IMR-90 (cell line): ENCODE measurements around the gene TMEM184C. TPM values are rescaled to one million over a fixed set of nuclear protein-coding genes. Genes with fewer than 3 reads are reported as not detected.

Experiments
- ATAC-seq: fragments of 200-7000 bp; cut with Tn5 transposase; 2 replicates; pipeline ENCODE4 v1.9.1; 2020; ENCODE audit warnings: low read depth, mild to moderate bottlenecking, moderate library complexity
- BruUV-seq: library from RNA; stranded (reverse); fragments of 400-500 nt; replicated peaks from 2 replicates; lab custom pipeline; 2021; lab: Mats Ljungman, UMichigan
- CTCF ChIA-PET: fragments of 300-600 bp; formaldehyde crosslinking; extraction: SDS; loops from one replicate; lab custom pipeline; 2021; ENCODE audit warnings: antibody characterized with exemption; lab: Yijun Ruan, JAX
- POLR2A ChIA-PET: fragments of 300-600 bp; sonication (Branson Sonifier 250); formaldehyde crosslinking; loops from one replicate; lab custom pipeline; 2022; ENCODE audit warnings: antibody characterized with exemption; ENCODE audit not compliant: unreplicated experiment; lab: Charles Lee
- DNase-seq: peaks from one replicate; pipeline ENCODE4 v3.0.0; 2013
- H2AFZ ChIP-seq: replicated peaks from 2 replicates; pipeline ENCODE3; 2013; ENCODE audit warnings: low read length, mild to moderate bottlenecking; ENCODE audit not compliant: poor library complexity
- H2AK5ac ChIP-seq: 2 replicates; pipeline ENCODE4 v1.6.1; 2013; ENCODE audit warnings: low read depth, low read length, inconsistent platforms
- H2AK9ac ChIP-seq: replicated peaks from 2 replicates; pipeline ENCODE3; 2013; ENCODE audit warnings: mild to moderate bottlenecking, low read depth, low read length, moderate library complexity; ENCODE audit not compliant: poor library complexity
- H2BK120ac ChIP-seq: 2 replicates; pipeline ENCODE4 v1.6.1; 2013; ENCODE audit warnings: low read depth, low read length, inconsistent platforms
- H2BK15ac ChIP-seq: 3 replicates; pipeline ENCODE4 v1.6.1; 2013; ENCODE audit warnings: low read depth, low read length, inconsistent platforms
- H2BK20ac ChIP-seq: 2 replicates; pipeline ENCODE4 v1.6.1; 2013; ENCODE audit warnings: low read depth, mild to moderate bottlenecking, inconsistent platforms, low read length, moderate library complexity
- H2BK5ac ChIP-seq: 2 replicates; pipeline ENCODE4 v1.6.1; 2013; ENCODE audit warnings: mild to moderate bottlenecking, low read depth, low read length, inconsistent platforms; ENCODE audit not compliant: poor library complexity, severe bottlenecking
- H3K14ac ChIP-seq: replicated peaks from 2 replicates; pipeline ENCODE4 v1.6.1; 2013; ENCODE audit warnings: low read depth, low read length, inconsistent platforms
- H3K18ac ChIP-seq: 2 replicates; pipeline ENCODE4 v1.6.1; 2013; ENCODE audit warnings: low read depth, low read length, control low read depth
- H3K23ac ChIP-seq: 2 replicates; pipeline ENCODE4 v1.6.1; 2013; ENCODE audit warnings: low read depth, low read length, inconsistent platforms
- H3K27ac ChIP-seq: 2 replicates; pipeline ENCODE4 v1.5.1; 2013; ENCODE audit warnings: mild to moderate bottlenecking, control low read depth, low read length; ENCODE audit not compliant: insufficient read depth
- H3K27me3 ChIP-seq: 2 replicates; pipeline ENCODE4 v1.6.1; 2013; ENCODE audit warnings: low read length; ENCODE audit not compliant: control insufficient read depth, insufficient read depth
- H3K36me3 ChIP-seq: 2 replicates; pipeline ENCODE4 v1.6.1; 2013; ENCODE audit warnings: low read length, mixed read lengths; ENCODE audit not compliant: control insufficient read depth, insufficient read depth
- H3K4ac ChIP-seq: 2 replicates; pipeline ENCODE4 v1.6.1; 2013; ENCODE audit warnings: low read depth, low read length, inconsistent platforms
- H3K4me1 ChIP-seq: 2 replicates; pipeline ENCODE4 v1.6.1; 2013; ENCODE audit warnings: low read length, mixed read lengths; ENCODE audit not compliant: control insufficient read depth, insufficient read depth
- H3K4me2 ChIP-seq: 2 replicates; pipeline ENCODE4 v1.6.1; 2013; ENCODE audit warnings: low read depth, mild to moderate bottlenecking, control low read depth, low read length, moderate library complexity
- H3K4me3 ChIP-seq: 2 replicates; pipeline ENCODE4 v1.5.1; 2013; ENCODE audit warnings: low read depth, mild to moderate bottlenecking, control low read depth, low read length, moderate library complexity; ENCODE audit not compliant: insufficient read depth
- H3K56ac ChIP-seq: 2 replicates; pipeline ENCODE4 v1.6.1; 2013; ENCODE audit warnings: low read length, inconsistent platforms; ENCODE audit not compliant: insufficient read depth; ENCODE audit errors: extremely low read depth
- H3K79me1 ChIP-seq, 2 experiments: 2 replicates each; pipeline ENCODE4 v1.6.1; 2013; ENCODE audit warnings: low read length in 2 of 2, inconsistent platforms in 1 of 2, low read depth in 1 of 2
- H3K9ac ChIP-seq: 2 replicates; pipeline ENCODE4 v1.6.1; 2013; ENCODE audit warnings: low read depth, low read length, control low read depth
- H3K9me1 ChIP-seq: 2 replicates; pipeline ENCODE4 v1.6.1; 2013; ENCODE audit warnings: low read length, inconsistent platforms; ENCODE audit not compliant: insufficient read depth
- H3K9me3 ChIP-seq: 2 replicates; pipeline ENCODE4 v1.6.1; 2013; ENCODE audit warnings: low read length; ENCODE audit not compliant: control insufficient read depth, insufficient read depth
- H4K20me1 ChIP-seq: 2 replicates; pipeline ENCODE4 v1.6.1; 2013; ENCODE audit warnings: low read length, inconsistent platforms; ENCODE audit not compliant: insufficient read depth
- H4K5ac ChIP-seq: 2 replicates; pipeline ENCODE4 v1.6.1; 2013; ENCODE audit warnings: mild to moderate bottlenecking, low read depth, low read length, control low read depth
- H4K8ac ChIP-seq, 2 experiments: 2 replicates each; pipeline ENCODE4 v1.6.1; 2013; ENCODE audit warnings: low read depth in 2 of 2, low read length in 2 of 2, control low read depth in 1 of 2, inconsistent platforms in 1 of 2
- H4K91ac ChIP-seq: 2 replicates; pipeline ENCODE4 v1.6.1; 2013; ENCODE audit warnings: low read depth, low read length, inconsistent platforms; ENCODE audit not compliant: insufficient read depth
- BHLHE40 ChIP-seq: fragments of 150-350 bp; IDR thresholded peaks from 2 replicates; pipeline ENCODE4 v1.6.1; 2016; ENCODE audit warnings: mild to moderate bottlenecking, low read depth, low read length
- CEBPB ChIP-seq: IDR thresholded peaks from 2 replicates; pipeline ENCODE4 v1.6.1; 2012; ENCODE audit warnings: low read depth, low read length, improper control_type of control experiment
- CHD1 ChIP-seq: IDR thresholded peaks from 2 replicates; pipeline ENCODE4 v1.6.1; 2012; ENCODE audit warnings: low read depth, low read length, improper control_type of control experiment
- ELK1 ChIP-seq: fragments of 150-350 bp; IDR thresholded peaks from 2 replicates; pipeline ENCODE4 v1.6.1; 2016; ENCODE audit warnings: low read depth, mild to moderate bottlenecking, low read length, moderate library complexity, borderline replicate concordance
- FOS ChIP-seq: fragments of 150-350 bp; IDR thresholded peaks from 2 replicates; pipeline ENCODE4 v1.6.1; 2016; ENCODE audit warnings: low read depth, low read length
- MAFK ChIP-seq: IDR thresholded peaks from 2 replicates; pipeline ENCODE4 v1.6.1; 2012; ENCODE audit warnings: low read depth, low read length, improper control_type of control experiment
- MAZ ChIP-seq: IDR thresholded peaks from 2 replicates; pipeline ENCODE4 v1.6.1; 2012; ENCODE audit warnings: low read depth, mild to moderate bottlenecking, low read length, improper control_type of control experiment, moderate library complexity, borderline replicate concordance
- NFE2L2 ChIP-seq: fragments of 150-350 bp; IDR thresholded peaks from 2 replicates; pipeline ENCODE4 v1.6.1; 2016; ENCODE audit warnings: low read depth, mild to moderate bottlenecking, low read length
- POLR2A ChIP-seq: IDR thresholded peaks from 2 replicates; pipeline ENCODE4 v1.6.1; 2012; ENCODE audit warnings: mild to moderate bottlenecking, low read depth, low read length
- RCOR1 ChIP-seq: IDR thresholded peaks from 2 replicates; pipeline ENCODE4 v1.6.1; 2012; ENCODE audit warnings: mild to moderate bottlenecking, low read length, improper control_type of control experiment; ENCODE audit not compliant: insufficient replicate concordance
- RFX5 ChIP-seq: IDR thresholded peaks from 2 replicates; pipeline ENCODE4 v1.8.0; 2012; ENCODE audit warnings: low read depth, mild to moderate bottlenecking, low read length, moderate library complexity
- USF2 ChIP-seq: fragments of 150-350 bp; IDR thresholded peaks from 2 replicates; pipeline ENCODE4 v1.6.1; 2017; ENCODE audit warnings: mild to moderate bottlenecking, antibody characterized with exemption, low read length, low read depth
- WGBS, 2 experiments: methylation state at CpG; one replicate each; pipeline versions ENCODE4 v1.1.5 to v1.1.7; 2013; ENCODE audit warnings: missing lambda C conversion rate in 2 of 2; ENCODE audit not compliant: insufficient read length in 1 of 2; ENCODE audit errors: extremely low coverage in 2 of 2; 5-methylcytosine and 5-hydroxymethylcytosine counted together
- dilution Hi-C: fragments of 300-500 bp; cut with HindIII; formaldehyde crosslinking; loops from one replicate; pipeline ENCODE4 v1.14.3; 2018; ENCODE audit warnings: low sequenced_read_pairs; ENCODE audit not compliant: unreplicated experiment
- in situ Hi-C: fragments of 300-500 bp; cut with MboI; formaldehyde crosslinking; loops from 3 replicates; pipeline ENCODE4 v1.14.3; 2019; ENCODE audit warnings: low sequenced_read_pairs, inconsistent platforms, mixed read lengths
- intact Hi-C: fragments of 100-400 bp; cut with micrococcal nuclease; formaldehyde crosslinking; loops from 2 replicates; pipeline ENCODE4 v1.10.0; 2022
- polyA plus RNA-seq, 3 experiments: library from polyadenylated mRNA; depleted of rRNA; stranded (reverse); fragments of >200 nt; gene quantifications; 2 replicates each; pipeline ENCODE4 v1.2.3, GENCODE V29; 2012; ENCODE audit warnings: low replicate concordance in 1 of 3
- total RNA-seq: library from RNA; depleted of rRNA; stranded (reverse); fragments of >200 nt; gene quantifications from 2 replicates; pipeline ENCODE4 v1.2.3, GENCODE V29; 2012

Gene TMEM184C
- total and polyA plus RNA-seq, 2 of the 4 experiments (the other 2 are of a cell fraction): 17.4 to 67.6 TPM

DNA sequence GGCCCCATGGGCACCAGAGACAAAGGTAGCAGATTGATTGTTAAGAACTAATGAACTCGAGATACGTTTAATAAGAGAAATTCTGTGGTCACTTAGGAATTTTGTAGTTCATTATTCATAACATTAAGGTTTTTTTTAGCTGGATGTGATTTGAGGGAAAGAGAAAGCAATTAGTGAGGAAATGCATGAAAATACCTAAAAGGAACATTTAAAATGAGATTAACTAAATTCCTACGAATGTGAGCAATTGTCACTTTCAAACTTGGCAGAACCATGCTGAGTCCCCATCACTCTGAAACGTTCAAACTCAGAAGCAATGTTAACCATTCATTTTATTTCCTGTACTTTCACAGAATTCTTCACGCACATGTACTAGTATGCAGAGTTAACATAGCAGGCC, 60.9 kb downstream of the TMEM184C start:
- no TSS peak for BruUV-seq
- no peak for ATAC-seq
- dilution Hi-C loops: no loop called here

More for the DNA sequence above, 60.9 kb downstream of the TMEM184C start:
- H2BK20ac ChIP-seq: no peak overlapping the region
- no peak overlapping the region for H3K14ac ChIP-seq
- peaks cover 6 to 44% of the 10 kb centered on the region in 2 experiments for H3K79me1 ChIP-seq
- no peak overlapping the region; the same call in 1 of the 2 replicates for H3K27ac ChIP-seq
- peaks cover 9% of the 10 kb centered on the region for H3K36me3 ChIP-seq
- H3K9me3 ChIP-seq: no peaks in the 10 kb centered on the region
- no peak overlapping the region for H2AFZ ChIP-seq
- H3K18ac ChIP-seq: no peak overlapping the region
- H4K5ac ChIP-seq: no peak overlapping the region
- 0 out of 4 replicates have a peak overlapping the region, but pooled peaks of 1 of the 2 experiments have one; percentile 9 for H4K8ac ChIP-seq
- CTCF ChIA-PET: no interaction called here
- no peak overlapping the region for H2BK15ac ChIP-seq
- H4K20me1 ChIP-seq: no peaks in the 10 kb centered on the region; the same call in 1 of the 2 replicates
- no peak overlapping the region for H3K4me3 ChIP-seq
- H3K4ac ChIP-seq: no peak overlapping the region
- H2BK120ac ChIP-seq: no peak overlapping the region
- no peak overlapping the region for H3K56ac ChIP-seq
- peaks cover 9% of the 10 kb centered on the region for H3K9me1 ChIP-seq
- no peak overlapping the region for H3K9ac ChIP-seq
- no peak overlapping the region for H2BK5ac ChIP-seq
- DNase-seq: no peak
- H3K4me1 ChIP-seq: peaks cover 10% of the 10 kb centered on the region
- H2AK9ac ChIP-seq: no peak overlapping the region
- no peak overlapping the region for H4K91ac ChIP-seq
- H3K27me3 ChIP-seq: no peaks in the 10 kb centered on the region
- intact Hi-C loops (no loop called here), in situ Hi-C loops (no loop called here)
- peak overlapping the region; percentile 49; the same call in 1 of the 2 replicates for H3K4me2 ChIP-seq
- 0 out of 2 replicates have a peak overlapping the region, but pooled peaks have one; percentile 36 for H3K23ac ChIP-seq
- 20% methylated on average over 1 of the region's 5 CpGs; no CpG with 5 or more reads in 1 of the 2 experiments for WGBS, 2 experiments
- POLR2A ChIA-PET: no interaction called here
- TF ChIP-seq MAFK (no peak), MAZ (no peak), CEBPB (no peak), POLR2A (no peak), ELK1 (no peak), FOS (no peak), CHD1 (no peak), USF2 (no peak), RFX5 (no peak), BHLHE40 (no peak), NFE2L2 (no peak), RCOR1 (no peak)
- H2AK5ac ChIP-seq: no peak overlapping the region
